ENCODE measurements around the gene CLPSL2.

CLPSL2 gene

DNA sequence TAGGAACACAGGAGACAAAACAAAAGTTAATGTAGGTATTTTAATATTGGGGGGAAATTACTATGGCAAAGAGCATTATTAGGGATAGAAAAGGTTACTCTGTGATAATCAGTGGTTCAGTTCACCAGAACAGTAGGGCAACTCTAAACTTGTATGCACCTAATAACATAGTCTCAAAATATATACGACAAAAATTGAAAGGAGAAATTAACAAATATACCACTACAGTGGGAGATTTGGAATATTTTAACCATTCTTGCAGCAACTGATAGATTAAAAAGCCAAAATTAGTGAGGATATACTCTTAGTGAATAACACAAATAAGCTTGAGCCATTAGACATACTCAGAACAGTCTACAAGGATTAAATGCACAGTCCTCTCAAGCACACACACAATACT is 28.5 kb upstream of the CLPSL2 start:
- no peak for FAIRE-seq

- no peak for FAIRE-seq
Measured at GRCh38 chr6:35750557-35750956, 25.8 kb upstream of the CLPSL2 start.

GRCh38 chr6:35751594-35751993 is 24.8 kb upstream of the CLPSL2 start:
- no peak for FAIRE-seq

- no peak for FAIRE-seq
Measured at GRCh38 chr6:35752330-35752729, 24.1 kb upstream of the CLPSL2 start.

GRCh38 chr6:35754452-35755277 is 21.7 kb upstream of the CLPSL2 start:
- FAIRE-seq, result no peak

DNA sequence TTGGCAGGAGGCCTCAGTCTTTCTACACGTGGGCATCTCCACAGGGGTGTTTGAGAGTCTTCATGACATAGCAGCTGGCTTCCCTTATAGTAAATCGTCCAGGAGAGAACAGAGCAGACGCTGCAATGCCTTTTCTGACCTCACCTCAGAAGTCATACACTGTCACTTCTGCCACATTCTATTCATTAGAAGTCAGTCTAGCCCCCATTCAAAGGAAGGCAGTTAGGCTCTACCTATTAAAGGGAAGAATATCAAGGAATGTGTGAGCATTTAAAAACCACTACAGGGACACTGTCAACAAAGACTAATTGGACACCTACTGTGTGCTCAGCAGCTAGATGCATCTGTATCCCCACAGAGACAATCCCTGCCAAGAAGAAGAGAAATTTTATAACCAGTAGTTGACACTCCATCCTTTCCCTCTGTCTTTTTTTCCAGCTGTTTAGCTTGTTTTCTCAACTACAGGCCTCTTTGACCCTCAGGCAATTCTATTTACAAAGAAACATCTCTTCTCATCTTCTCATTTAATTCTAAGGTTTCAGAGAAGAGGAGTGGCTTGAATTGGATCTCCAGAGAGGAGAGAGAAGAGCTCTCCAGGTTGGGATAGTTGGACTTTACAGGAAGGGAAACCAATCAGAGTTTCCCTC is 21.0 kb upstream of the CLPSL2 start:
- FAIRE-seq, result no peak

DNA sequence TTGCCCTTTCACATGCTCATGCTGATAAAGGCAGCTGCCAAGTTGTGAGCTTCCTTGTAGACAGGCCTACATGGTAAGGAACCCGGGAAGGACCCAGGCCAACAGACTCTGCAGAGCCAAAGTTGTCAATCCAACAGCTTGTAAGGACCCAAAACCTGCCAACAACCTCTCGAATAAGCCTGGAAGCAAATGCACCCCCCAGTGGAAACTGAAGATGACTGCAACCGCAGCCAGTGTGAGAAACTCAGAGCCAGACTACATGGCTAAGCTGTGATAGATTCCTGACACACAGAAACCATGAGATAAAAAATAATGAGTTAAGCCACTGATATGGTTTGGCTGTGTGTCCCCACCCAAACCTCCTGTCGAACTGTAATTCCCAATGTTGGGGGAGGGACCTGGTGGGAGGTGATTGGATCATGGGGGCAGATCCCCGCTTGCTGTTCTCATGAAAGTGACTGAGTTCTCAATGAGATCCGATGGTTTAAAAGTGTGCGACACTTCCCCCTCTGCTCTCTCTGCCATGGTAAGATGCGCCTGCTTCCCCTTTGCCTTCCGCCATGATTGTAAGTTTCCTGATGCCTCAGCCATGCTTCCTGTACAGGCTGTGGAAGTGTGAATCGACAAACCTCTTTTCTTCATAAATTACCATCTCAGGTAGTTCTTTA is 18.8 kb upstream of the CLPSL2 start:
- no peak for FAIRE-seq

- no peak for FAIRE-seq
Measured at GRCh38 chr6:35759426-35759825, 17.0 kb upstream of the CLPSL2 start.

GRCh38 chr6:35765739-35766138 is 10.7 kb upstream of the CLPSL2 start:
- no peak for FAIRE-seq

DNA sequence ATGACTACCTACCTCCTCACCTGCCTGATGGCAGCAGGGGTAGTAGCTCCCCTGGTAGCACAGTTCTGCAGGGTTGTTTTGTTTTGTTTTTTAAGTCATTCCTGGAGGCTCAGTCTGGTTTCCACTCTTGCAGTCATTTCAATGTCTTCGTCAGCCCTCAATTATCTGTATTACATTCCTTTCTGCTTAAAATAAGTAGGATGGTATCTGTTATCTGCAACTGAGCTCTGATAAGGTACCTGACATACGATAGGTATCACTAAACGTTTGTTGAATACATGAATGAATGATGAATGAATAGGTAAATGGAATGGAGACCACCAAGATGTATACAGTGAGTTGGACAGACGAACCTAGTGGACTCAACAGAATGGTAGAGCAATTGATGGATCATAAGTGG is 7.2 kb upstream of the CLPSL2 start:
- FAIRE-seq, result no peak

DNA sequence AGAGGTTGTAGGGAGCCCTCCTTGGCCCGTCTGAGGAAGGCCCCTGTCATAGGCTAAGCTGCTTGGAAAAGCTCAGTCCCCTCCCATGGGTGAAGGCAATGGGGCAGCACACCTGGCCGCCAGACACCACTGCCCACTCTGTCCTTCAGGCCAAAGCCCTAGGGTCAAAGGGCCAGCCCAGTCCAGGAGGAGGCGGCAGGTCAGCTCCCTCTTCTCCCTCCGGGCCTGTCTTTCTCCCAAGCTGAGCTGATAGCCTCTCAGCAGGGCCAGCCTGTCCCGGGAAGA is 5.1 kb upstream of the CLPSL2 start:
- FAIRE-seq, result no peak

GRCh38 chr6:35774116-35774794 is 2.1 kb upstream of the CLPSL2 start:
- no peak for FAIRE-seq

DNA sequence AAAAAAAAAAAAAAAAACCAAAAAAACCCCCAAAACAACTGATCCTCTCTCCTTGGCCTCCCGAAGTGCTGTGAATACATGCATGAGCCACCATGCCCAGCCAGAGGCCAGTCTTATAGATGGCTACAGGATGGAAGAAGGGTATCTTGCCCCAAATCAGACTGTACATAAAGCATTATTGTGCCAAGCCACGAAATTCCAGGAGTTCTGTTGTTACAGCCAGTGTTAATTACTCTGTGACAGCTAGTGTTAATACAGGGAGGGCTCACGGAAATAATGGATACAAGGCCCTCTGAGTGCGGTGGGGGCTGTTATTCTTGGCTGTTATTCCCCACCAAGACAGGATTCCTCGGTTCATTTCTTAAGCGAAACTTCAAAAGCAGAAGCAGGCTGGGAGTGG is 1.4 kb upstream of the CLPSL2 start:
- no peak for FAIRE-seq

GRCh38 chr6:35777356-35778102 is 1.1 kb downstream of the CLPSL2 start:
- no peak for FAIRE-seq

DNA sequence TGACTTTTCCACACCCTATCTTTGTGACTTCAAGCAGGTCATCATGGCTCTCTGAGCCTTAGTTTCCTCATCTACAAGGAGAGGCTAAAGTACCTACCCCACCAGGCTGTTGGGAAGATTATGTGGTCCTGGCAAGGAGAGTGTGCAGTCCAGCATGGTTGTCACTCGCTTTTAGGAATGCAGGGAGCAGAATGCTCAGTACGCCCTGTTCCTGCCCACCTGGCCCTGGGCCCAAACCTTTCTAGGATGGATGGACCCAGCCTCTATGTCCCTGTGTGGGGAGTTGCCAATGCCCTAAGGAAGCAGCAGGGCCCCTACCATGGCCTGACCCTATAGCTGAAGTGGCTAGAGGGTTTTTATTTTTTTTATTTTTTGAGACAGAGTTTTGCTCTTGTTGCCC is 2.0 kb downstream of the CLPSL2 start:
- FAIRE-seq, result no peak

DNA sequence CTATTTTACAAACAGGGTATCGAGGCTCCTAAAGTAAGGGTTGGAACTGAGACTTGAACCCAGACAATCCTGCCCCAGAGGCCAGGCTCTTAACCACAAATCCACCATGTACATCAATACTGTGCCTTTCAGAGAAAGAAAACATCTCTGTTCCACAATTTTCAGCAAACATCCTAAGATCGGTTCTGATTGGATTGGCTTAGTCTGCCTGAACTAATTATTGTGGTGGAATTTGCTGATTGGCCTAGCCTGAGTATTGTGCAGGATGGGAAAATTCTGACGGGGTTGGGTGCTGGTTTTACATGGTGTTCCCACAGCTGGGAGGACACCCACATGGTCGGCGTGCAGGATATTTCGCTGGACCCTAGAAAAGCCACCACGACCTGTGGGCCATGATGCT is 4.3 kb downstream of the CLPSL2 start, which contains the start of gene CLPSL1:
CLPSL1 (plus strand) TSS at position 301 of the 400 bp plus-strand sequence; CDS start at position 393, 92 bp downstream.
- FAIRE-seq, result no peak

DNA sequence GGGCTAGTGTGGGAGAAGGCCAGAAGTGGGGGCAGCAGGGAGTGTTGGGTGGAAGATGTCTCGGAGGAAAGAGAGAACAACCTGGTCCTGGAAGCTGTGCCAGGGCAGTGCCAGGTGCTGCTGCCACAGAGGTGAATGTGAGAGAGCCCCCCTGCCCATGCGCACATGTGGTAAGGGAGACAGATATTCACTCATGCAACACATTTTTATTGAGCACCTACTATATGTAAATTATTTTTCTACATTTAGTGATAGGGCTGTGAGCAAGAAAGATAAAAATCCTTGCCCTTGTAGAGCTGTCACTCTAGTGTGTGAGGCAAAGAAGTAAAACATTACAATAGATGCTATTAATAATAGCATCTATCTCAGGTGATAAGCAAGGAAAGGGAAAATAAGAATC is 4.9 kb downstream of the CLPSL2 start:
- FAIRE-seq, result no peak

DNA sequence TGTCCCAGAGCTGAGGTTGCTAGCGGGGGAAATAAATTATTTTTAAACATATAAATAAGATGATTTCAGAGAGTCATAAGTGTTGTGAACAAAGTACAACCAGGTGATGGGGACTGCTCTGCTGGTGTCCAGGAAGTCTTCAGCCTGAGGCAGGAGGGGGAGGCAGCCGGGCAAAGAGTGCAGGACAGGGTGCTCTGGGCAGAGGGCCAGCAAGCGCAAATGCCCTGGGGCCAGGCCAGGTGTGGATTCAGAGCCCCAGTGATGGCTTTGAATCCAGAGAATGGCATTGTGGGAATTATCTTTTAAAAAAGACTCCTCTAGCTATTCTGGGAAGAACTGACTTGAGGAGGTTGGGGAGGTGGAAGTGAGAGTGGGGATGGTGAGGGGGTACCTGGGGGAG is 6.0 kb downstream of the CLPSL2 start:
- no peak for FAIRE-seq

DNA sequence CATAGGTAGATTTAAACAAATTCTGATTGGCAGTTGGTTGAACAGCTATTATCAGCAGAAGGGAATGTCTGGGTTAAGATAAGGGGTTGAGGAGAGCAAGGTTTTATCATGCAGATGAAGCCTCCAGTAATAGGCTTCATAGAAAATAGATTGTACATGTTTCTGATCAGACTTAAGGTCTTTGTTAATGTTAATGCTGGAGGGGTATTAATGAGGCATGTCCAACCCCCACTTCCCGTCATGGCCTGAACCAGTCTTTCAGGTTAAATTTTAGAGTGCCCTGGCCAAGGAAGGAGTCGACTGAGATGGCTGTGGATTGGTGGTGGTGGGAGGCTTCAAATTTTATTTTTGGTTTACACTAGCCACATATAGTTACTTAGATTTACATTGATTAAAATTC is 7.8 kb downstream of the CLPSL2 start:
- no peak for FAIRE-seq

DNA sequence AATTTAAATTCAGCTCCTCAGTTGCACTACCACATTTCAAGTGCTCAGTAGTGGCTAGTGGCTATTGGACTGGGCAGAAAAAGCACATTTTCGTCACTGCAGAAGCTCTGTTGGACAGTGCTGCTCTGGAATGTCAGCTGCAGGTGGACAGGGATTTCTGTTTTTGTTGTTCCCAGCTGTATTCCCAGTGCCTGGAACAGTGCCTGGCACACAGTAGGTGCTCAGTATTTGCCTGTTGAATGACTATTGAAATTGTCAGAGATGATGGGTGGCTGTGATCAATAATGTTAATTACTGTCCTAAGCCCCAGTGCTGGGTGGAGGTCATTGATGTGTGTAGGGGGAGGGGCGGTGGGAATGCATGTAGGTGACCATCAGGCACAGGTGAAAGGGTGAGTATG is 9.9 kb downstream of the CLPSL2 start:
- FAIRE-seq, result no peak

DNA sequence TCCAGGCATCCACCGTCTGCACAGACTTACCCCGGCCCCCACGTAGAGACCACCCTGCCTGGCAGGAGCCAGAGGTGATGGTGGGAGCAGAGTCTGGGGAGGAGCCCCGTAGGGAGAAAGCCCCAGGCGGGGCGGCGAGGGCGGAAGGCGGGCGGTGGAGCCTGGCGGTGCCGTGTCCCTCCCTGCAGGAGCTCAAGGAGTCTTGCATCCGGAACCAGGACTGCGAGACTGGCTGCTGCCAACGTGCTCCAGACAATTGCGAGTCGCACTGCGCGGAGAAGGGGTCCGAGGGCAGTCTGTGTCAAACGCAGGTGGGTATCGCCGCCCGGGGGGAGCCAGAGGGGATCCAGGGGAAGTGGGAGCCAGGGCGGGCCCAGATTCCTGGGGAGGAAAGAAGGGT is 10.4 kb downstream of the CLPSL2 start:
- FAIRE-seq, result no peak
